ENCODE measurements around the gene ELAVL3.
"Not testable (repeated sequence)": the region's sequence is repeated elsewhere in the genome, so short reads cannot be mapped to it uniquely, and the experiment has no call there.

Gene ELAVL3

DNA sequence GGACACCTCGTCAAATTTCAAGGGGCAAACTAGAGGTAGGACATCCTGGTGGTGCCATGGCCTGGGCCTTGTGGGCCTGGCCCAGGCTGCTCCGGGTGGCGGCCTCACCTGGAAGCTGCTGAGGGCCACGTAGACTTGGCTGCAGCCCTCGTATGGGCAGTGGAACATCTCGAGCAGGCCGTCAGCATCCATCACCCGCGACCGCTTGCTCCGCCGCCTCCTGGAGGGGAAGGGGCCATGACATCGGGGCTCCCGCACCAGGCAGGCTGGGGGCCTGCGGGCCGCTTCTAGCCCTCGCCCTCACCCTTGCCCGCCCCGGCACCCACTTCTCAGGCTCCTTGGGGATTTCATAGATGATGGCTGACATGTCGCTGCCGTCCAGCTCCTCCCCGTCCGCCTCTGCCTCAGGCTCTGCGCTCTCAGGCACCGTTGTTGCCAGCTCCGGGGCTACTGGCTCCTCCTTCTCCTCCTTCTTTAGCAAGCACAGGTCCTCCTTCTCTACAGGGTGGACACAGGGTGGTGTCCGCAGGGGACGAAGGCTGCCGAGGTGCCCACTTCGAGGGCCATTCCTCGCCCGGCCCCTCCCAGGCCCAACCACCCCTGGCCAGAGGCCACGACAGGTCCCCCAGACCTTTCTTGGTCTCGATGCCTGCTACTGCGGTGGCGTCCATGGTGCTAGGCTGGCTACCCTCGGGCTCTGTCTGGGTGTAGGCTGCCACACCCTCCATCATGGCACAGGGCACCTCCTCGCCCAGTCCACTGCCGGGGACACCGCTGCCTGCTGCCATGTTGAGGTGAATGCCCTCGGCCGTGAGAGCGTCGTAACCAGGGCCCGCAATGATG, 6.0 kb upstream of the ELAVL3 start:
- DNase-seq (ENCODE audit: low read depth in 2 of 2) = no peak

DNA sequence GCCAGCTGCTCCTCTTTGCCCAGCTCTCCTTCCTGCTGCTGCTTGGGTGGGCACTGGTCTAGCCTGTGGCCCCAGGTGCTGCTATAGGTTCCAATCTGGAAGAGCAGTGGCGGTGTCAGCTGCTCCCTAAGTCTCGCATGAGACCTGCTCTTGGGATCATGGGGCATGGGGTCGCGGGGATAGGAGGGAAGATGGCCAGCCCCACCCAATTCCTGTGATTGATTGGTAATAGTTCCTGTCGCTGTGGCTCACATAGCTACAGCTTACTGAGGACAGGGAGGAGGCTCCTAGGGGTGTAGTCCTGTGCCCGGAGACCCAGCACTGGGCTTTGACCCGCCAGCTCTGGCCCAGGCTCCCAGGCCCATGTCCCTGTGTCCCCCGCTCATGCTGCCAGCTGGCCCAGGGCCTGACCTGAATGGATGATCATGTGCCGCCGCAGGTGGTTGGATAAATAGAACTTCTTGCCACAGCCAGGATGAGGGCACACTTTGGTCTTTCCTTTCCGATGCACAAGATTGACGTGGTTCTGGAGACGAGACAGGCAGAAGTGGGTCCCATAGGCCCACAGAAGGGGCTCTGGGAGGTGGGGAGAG, 4.5 kb upstream of the ELAVL3 start:
- no peak for DNase-seq (ENCODE audit: low read depth in 2 of 2)

DNA sequence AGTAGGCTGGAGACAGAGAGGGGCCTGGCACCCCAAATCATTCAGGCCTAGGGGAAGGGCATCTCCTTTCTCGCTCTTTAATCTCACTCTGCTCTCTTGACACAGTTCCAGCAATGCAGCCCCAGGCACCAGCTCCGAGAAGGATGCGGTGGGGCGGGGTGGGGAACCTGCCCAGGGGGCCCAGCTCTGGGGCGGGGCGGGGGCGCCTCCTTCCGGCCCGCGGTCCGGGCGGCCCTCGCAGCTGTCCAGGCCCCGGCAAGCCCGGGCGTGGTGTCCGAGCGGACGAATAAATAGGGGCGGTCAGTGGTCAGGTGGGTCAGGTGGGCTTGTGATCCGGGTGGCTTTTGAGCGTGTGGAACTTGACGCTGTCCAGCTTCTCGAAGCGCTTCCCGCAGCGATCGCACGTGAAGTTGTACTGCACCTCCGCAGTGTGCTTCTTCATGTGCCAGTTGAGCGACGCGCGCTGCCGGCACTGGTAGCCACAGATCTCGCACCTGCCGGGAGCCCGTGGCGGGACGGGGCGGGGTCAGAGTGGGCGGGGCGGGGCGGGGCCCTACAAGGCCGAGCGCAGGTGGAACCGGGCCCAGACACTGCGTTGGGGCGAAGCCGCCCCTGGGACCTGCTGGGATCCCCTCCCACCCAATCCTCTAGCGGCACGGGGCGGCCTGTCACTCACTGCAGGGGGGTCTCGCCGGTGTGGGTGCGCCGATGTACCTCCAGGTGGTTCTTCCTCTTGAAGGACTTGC, 2.7 kb upstream of the ELAVL3 start:
- DNase-seq (ENCODE audit: low read depth in 2 of 2) = no peak

DNA sequence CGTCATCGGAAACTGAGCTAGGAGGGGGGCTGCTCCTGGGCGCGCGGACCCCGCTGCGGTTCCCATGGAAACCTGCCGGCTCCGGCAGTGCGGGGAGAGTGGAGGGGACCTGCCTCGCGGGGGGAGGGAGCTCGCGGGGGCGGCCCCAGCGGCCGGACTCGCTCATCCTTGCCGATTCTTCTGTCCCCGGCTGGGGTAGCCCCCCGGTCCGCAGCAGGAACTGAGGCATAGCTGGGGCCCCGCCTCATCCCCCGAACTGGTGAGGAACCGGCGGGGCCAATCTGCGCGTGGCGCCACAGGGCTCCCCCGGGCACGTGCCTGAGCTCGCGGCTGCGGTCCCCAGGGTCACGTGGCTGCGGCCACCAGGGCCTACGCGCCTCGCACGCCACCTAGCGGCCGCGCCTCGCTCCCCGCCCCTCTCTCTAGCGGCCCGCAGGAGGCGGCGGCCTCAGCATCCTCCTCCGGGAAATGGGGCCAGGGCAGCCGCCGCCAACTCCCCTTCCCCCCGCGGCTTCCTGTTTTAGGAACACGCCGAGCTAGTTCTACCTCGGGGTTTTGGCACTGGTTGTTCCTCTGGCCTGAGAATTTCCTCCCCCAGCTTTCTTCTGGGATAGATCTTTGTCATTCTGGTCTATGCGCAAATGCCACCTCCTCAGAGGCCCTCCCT, 1.7 kb upstream of the ELAVL3 start:
- peak; percentile 77 to 78 for DNase-seq (ENCODE audit: low read depth in 2 of 2)

DNA sequence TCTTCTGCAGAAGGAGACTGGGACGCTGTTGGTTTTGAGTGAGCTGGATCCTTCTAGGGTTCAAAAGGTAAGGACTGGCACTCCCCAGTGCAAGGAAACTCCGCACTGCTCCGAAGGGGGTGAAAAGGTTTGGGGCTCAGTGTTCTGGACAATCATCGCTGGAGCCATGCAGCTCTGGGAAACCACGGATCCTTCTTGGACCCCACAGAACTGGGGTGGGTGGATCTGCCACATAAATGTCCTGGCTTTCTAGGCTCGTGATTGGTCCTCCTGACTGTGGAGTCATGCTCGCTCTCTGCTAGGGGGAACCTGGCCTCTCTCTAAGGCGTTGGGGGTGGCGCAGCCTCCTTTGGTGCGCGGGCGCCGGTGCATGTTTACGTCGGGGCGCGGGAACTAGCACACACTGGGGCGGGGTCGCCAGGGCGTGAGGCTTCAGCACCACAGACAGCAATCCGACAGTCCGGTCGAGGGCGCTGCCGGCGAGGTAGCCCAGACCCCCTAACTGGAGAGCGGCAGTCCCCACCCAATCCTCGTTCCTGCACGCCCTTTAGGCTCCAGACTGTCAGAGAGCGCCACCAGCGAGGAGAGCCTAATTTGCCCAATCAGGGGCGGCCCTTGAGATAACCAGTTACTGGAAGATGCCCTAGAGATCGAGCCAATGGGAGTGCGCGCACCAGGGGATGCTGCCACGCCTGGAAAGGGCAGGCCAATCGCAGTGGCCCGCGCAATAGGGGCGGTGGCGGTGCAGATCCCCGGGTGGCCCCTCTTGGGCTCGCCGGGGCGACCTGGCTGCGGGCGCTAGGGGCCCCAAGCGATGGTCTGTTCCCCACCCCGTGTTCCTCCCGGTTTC, 913 bp upstream of the ELAVL3 start:
- peak; percentile 81 to 82 for DNase-seq (ENCODE audit: low read depth in 2 of 2)

DNA sequence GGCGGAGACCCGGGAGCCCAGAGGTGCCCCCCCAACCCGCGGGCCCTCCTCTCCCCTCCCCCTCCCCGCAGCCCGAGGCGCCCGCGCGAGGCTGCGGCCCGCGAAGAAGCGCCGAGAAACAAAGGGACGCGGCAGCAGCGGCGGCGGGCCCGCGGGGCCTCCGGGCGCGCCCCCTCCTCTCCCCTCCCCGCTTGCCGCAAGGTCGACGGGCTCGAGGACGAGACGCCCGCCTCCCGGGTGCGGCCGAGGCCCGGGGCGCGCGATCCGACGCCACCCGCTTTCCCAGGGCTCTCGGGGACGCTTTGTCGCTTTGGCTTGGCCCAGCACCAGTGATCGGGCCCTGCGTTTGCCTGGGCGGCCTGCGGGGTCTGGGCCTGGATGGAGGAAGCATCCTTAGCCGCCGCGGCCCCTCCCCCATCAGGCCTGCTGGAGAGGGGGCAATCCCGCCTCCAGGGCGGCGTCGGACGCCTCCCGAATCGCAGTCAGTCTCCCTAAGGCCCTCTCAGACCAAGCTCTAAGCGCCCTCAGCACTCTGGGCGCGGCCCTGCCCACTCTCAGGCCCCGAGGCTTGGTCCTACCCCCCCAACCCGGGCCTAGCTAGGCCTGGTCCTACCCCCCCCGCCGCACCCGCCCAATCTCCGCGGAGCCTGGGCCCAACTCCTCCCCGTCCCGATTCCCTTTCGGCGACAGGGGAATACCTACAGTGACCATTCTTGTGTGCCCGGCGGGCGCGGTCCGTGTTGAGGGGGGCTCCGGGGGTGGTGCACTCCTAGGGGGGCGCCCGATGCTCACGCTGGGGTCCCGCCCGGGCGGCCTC, 740 bp downstream of the ELAVL3 start:
- DNase-seq (ENCODE audit: low read depth in 2 of 2) = no peak

DNA sequence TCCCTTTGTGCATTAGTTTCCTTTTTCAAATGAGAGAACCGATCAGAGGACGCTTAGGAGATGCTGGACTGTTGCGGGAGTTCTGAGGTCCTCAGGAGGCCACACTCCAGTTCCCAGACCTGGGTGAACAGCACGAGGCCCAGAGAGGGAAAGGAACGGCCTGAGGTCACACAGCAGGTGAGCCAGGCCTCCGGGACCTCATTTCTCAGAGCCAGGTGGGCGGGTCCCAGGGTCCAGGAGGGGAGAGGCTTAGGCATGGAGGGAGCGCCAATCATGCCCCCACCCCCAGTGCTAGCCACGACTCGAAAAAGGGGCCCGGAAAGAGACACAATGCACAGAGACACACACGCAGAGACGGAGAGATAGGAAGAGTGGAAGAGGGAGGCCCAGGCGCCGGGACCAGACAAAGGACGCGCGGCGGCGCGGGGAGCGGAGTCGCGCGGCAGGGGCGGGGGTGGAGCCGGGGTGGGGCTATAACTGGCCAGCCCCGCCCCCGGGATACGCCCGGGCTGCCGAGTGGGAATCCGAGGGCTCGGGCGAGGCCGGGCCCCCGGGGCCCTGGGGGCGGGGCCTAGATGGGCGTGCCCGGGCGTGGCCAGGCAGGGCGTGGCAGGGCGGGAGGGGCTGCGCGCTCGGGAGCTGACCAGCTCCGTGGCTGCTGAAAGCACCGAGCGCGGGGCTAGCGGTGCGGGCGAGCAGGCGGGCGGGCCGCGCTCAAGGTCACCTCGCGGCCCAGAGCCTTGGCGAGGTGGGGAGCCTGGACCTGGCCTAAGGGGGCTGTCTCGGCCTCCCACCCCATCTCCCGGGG, 1.6 kb downstream of the ELAVL3 start:
- DNase-seq (ENCODE audit: low read depth in 2 of 2) = peak in 1 of 2 donors; percentile 39

DNA sequence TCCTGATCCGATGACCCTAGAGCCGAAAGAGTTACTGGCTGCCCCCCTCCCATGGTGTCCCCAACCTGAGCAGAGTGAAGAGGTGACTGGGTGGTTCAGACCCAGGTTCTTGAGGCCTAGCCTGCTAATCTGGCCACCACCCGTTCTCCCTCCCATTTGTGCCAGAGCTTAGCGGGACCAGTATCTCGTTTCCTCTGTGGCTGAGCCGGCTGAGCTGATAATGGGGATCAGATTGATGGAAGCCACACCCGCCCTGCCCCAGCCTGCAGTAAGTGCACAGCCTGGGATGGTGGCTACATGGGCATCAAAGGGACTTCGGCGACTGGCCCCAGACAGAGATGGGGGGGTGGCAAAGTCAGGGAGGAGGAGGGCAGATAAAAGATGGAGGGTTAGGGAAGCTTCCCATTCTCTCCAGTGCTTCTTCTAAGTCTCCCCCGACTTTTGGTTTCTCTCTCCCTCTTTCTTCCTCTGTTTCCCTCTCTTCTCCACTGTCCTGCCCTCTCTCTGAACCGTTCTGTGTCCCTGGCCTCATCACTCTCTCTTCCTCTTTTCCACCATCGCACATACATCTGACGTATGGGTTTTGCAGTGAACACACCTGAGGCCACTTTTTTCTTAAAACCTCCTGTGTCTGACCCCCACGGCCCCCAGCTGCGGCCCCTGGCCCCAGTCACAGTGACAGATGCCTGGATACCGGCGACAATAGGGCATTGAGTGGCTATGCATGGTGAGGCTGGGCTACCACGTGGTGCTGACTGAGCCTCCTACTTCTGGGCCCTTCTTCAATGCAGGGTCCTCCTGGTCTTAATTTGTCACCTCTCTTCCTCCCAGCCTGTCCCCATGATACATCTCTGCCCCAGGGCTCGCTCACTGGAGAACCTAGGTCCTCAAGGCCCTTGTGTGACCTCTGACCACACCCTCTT, 2.4 kb downstream of the ELAVL3 start:
- DNase-seq (ENCODE audit: low read depth in 2 of 2) = no peak

DNA sequence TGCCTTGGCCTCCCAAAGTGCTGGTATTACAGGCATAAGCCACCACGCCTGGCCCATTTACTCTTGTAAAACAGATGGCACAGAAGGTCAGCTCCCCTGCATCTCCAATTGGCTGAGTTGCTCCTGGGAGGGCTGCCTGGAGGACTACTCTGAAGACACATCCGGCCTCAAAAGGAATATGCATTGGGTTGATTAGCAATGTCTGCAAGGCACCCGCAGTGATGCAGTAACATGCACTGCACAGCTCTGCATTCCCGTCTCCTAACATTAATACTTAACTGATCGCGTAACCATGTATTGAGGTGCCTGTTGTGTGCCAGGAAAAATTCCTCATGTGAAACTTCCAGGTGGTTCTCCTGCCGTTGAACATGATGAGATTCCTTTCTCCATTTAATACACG, 5.0 kb downstream of the ELAVL3 start:
- no peak for DNase-seq (ENCODE audit: low read depth in 2 of 2)

DNA sequence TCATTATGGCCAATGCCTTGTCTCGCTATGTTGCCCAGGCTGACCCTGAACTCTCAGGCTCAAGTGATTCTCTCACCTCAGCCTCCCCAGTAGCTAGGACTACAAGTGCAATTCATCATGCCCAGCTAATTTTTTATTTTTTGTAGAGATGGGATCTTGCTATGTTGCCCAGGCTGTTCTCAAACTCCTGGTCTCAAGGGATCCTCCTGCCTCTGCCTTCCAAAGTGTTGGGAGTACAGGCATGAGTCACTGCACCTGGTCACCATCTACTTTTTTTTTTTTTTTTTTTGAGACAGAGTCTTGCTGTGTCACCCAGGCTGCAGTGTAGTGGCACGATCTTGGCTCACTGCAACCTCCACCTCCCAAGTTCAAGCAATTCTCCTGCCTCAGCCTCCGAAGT, 5.5 kb downstream of the ELAVL3 start:
- not testable (repeated sequence) for DNase-seq (ENCODE audit: low read depth in 2 of 2)

DNA sequence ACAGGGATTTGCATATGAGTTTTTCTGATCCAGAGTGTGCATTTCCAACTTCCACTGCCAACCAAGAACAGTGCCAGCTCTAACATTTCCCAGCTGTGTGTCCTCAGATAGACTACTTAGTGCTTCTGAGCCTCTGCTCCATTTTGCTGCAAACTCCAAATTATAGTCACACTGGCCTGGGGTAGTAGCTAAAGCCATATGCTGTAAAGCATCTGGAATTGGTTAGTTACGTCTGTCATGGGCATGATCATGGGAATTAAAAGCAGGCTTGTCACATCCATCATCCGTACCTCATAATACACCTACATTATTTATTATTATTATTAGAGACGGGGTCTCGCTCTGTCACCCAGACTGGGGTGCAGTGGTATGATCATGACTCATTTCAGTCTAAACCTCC, 7.1 kb downstream of the ELAVL3 start:
- DNase-seq (ENCODE audit: low read depth in 2 of 2) = no peak

DNA sequence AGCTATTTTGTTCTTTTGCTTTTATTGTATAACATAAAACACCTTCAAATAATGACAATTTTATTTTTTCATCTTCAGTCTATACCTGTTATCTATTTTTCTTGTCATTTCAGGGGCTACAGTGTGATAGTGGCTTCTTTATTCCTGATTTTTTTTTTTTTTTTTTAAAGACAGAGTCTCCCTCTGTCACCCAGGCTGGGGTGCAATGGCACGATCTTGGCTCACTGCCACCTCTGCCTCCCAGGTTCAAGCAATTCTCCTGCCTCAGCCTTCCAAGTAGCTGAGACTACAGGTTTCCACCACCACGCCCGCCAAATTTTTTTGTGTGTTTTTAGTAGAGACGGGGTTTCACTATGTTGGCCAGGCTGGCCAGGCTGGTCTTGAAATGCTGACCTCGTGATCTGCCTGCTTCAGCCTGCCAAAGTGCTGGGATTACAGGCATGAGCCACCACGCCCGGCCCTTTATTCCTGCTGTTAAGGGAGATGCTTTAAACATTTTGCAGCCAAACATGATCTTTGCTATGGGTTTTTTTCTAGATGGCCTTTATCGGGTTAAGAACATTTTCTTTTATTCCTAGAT, 12.5 kb downstream of the ELAVL3 start:
- DNase-seq (ENCODE audit: low read depth in 2 of 2) = not testable (repeated sequence)

DNA sequence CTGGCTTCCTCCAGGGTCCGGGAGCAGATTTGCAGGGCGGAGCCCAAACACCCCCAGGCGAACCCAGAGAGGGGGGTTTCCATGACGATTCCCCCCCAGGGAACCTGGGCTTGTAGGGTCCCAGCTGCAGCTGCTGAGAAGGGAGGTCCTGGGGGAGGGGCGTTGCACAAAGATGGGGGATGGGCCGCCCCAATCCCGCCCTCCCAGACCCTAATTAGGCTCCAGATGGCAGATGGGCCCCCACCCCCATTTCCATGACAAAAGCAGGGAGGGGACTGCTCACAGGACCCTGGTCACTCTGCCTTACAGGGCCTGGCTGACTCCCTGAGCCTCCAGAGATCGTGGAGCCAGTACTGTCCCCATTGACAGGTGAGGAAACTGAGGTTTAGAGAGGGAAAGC, 15.2 kb downstream of the ELAVL3 start:
- no peak for DNase-seq (ENCODE audit: low read depth in 2 of 2)

DNA sequence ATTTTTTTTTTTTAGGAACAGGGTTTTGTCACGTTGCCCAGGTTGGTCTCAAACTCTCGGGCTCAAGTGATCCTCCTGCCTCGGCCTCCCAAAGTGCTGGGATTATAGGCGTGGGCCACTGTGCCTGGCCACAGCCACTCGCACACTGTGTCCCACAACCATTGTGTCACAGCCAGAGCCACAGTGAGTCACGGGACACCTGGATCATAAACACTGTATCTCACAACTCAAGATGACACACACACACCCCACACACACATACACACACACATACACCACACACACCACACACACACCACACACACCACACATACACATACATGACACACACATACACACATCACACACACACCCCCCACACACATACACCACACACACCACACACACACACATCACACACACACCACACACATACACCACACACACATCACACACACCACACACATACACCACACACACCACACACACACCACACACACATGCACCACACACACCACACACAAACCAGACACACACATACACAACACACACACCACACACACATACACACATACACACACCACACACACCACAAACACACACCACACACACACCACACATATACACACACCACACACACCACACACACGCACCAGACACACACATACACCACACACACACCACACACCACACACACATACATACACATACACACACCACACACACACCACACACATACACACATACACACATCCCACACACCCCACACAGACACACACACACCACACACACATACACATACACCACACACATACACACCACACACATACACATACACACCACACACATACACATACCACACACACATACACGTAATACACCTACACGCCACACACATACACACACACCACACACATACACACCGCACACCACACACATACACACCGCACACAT, 16.2 kb downstream of the ELAVL3 start:
- DNase-seq (ENCODE audit: low read depth in 2 of 2) = no peak

DNA sequence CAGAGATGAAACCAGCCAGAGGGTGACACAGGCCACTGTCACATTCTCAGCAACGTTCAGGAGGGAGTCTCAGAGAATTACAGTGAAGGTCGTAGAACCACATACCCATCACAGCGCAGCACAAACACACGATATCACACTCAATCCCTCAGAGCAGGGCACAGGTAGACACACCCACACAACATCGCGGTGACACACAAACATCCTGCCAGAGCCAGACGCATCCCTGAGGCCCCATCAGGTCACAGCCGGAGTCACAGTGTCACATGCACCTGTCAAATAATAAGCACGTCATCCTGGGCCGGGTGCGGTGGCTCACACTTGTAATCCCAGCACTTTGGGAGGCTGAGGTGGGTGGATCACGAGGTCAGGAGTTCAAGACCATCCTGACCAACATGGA, 17.5 kb downstream of the ELAVL3 start:
- DNase-seq (ENCODE audit: low read depth in 2 of 2) = no peak

DNA sequence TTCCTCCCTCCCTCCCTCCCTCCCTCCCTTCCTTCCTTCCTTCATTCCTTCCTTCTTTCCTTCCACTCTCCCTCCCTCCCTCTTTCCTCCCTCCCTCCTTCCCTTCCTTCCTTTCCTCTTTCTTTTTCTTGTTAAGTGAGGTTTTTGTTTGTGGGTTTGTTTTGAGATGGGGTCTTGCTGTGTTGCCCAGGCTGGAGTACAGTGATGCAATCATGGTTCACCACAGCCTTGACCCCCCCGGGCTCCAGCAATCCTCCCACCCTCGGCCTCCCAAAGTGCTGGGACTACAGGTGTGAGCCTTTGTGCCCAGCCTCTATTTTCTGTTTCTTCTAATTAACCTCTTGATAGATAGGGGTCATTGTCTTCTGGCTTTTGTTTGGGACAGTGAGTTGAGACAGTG, 19.4 kb downstream of the ELAVL3 start:
- no peak for DNase-seq (ENCODE audit: low read depth in 2 of 2)

DNA sequence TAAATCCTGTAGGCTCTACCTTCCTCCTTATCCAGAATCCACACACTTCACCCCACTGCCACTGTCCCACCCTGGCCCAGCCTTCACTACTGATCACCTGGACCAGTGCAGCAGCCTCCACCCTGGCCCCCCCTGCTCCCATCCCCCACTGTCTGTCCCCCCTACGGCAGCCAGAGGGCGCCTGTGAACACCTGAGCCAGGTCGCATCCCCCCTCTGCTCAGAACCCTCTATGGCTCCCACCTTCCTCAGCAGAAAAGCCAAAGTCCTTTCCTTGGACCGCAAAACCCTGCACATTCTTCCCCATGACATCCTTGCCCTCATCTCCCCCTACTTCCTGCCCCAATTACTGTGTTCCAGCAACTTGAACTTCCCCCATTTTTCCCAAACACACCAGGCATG, 20.6 kb downstream of the ELAVL3 start:
- no peak for DNase-seq (ENCODE audit: low read depth in 2 of 2)
